HTERT RPE-1 (cell line): ENCODE results near the gene HS2ST1.
"Not testable (repeated sequence)": the region's sequence is repeated elsewhere in the genome, so short reads cannot be mapped to it uniquely, and the experiment has no call there.

Source experiments
- in situ Hi-C: fragments of 300-500 bp; cut with MboI; formaldehyde crosslinking; loops from 4 replicates; pipeline ENCODE4 v1.14.3; 2020; ENCODE audit warnings: low sequenced_read_pairs

The HS2ST1 gene

GRCh38 chr1:87056974-87057373, 142.5 kb downstream of the HS2ST1 start:
- in situ Hi-C loops: no loop called here

- in situ Hi-C loops: no loop called here
These were observed 143.9 kb downstream of the HS2ST1 start for GRCh38 chr1:87058343-87058649.

- in situ Hi-C loops: no loop called here
These were observed 147.3 kb downstream of the HS2ST1 start for GRCh38 chr1:87061742-87062156.

GRCh38 chr1:87062687-87063086, 148.3 kb downstream of the HS2ST1 start:
- in situ Hi-C loops: no loop called here

GRCh38 chr1:87064309-87064708, 149.9 kb downstream of the HS2ST1 start:
- in situ Hi-C loops: no loop called here

GRCh38 chr1:87064986-87065385, 150.6 kb downstream of the HS2ST1 start:
- in situ Hi-C loops: no loop called here

- in situ Hi-C loops: not testable (repeated sequence)
These were observed 152.3 kb downstream of the HS2ST1 start for GRCh38 chr1:87066708-87067107.

- in situ Hi-C loops: no loop called here
These were observed 158.0 kb downstream of the HS2ST1 start for GRCh38 chr1:87072411-87072810.

- in situ Hi-C loops: no loop called here
These were observed 158.5 kb downstream of the HS2ST1 start for GRCh38 chr1:87072904-87073303.

GRCh38 chr1:87074001-87074795, 159.8 kb downstream of the HS2ST1 start:
- in situ Hi-C loops: no loop called here

- in situ Hi-C loops: no loop called here
These were observed 163.7 kb downstream of the HS2ST1 start for GRCh38 chr1:87077959-87078639.

- in situ Hi-C loops: no loop called here
These were observed 169.9 kb downstream of the HS2ST1 start for GRCh38 chr1:87084244-87084836.

GRCh38 chr1:87086120-87086519, 171.7 kb downstream of the HS2ST1 start:
- in situ Hi-C loops: no loop called here

GRCh38 chr1:87089070-87089736, 174.8 kb downstream of the HS2ST1 start:
- in situ Hi-C loops: no loop called here

- in situ Hi-C loops: no loop called here
These were observed 175.4 kb downstream of the HS2ST1 start for GRCh38 chr1:87089823-87090222.

- in situ Hi-C loops: no loop called here
These were observed 177.0 kb downstream of the HS2ST1 start for GRCh38 chr1:87091425-87091824.

GRCh38 chr1:87092846-87093245, 178.4 kb downstream of the HS2ST1 start:
- in situ Hi-C loops: no loop called here

GRCh38 chr1:87093286-87093685, 178.9 kb downstream of the HS2ST1 start:
- in situ Hi-C loops: no loop called here

- in situ Hi-C loops: no loop called here
These were observed 179.8 kb downstream of the HS2ST1 start for GRCh38 chr1:87094238-87094637.

- in situ Hi-C loops: no loop called here
These were observed 185.8 kb downstream of the HS2ST1 start for GRCh38 chr1:87100271-87100670.

GRCh38 chr1:87103074-87103473, 188.6 kb downstream of the HS2ST1 start:
- in situ Hi-C loops: no loop called here

- in situ Hi-C loops: no loop called here
These were observed 189.7 kb downstream of the HS2ST1 start for GRCh38 chr1:87104140-87104539.
